ENCODE measurements around the gene CLTC. TPM values are rescaled to one million over a fixed set of nuclear protein-coding genes. Genes with fewer than 3 reads are reported as not detected.

CLTC gene
- polyA plus RNA-seq, 2 donors = 49.5 to 69.7 TPM

- Histone ChIP-seq H3K36me3 (ENCODE audit: control insufficient read depth in 2 of 2, insufficient read depth in 2 of 2, low read length in 1 of 2) (peaks cover 11 to 23% of the 10 kb centered on the region in 2 donors), H3K4me3 (ENCODE audit: low read depth in 1 of 2, low read length in 2 of 2) (no peak overlapping the region), H3K9me3 (ENCODE audit: control insufficient read depth in 2 of 2, insufficient read depth in 1 of 2, low read depth in 1 of 2, low read length in 1 of 2) (no peaks in the 10 kb centered on the region), H3K27me3 (ENCODE audit: control insufficient read depth in 1 of 2, insufficient read depth in 2 of 2, low read length in 2 of 2) (no peaks in the 10 kb centered on the region), H3K27ac (ENCODE audit: low read depth in 2 of 2, low read length in 1 of 2) (no peak overlapping the region), H3K4me1 (ENCODE audit: control insufficient read depth in 2 of 2, insufficient read depth in 2 of 2, low read length in 1 of 2) (no peaks in the 10 kb centered on the region)
- WGBS, 2 donors = 86 to 88% methylated on average over 7 of the region's 7 CpGs
These were observed 73.9 kb downstream of the CLTC start for GRCh38 chr17:59693582-59693981.

GRCh38 chr17:59694344-59694743 is 74.6 kb downstream of the CLTC start:
- WGBS, 2 donors = 84 to 89% methylated on average over 2 of the region's 2 CpGs
- no peaks in the 10 kb centered on the region for H3K9me3 ChIP-seq (ENCODE audit: control insufficient read depth in 2 of 2, insufficient read depth in 1 of 2, low read depth in 1 of 2, low read length in 1 of 2)
- H3K36me3 ChIP-seq (ENCODE audit: control insufficient read depth in 2 of 2, insufficient read depth in 2 of 2, low read length in 1 of 2) = peaks cover 11 to 25% of the 10 kb centered on the region in 2 donors
- no peak overlapping the region for H3K4me3 ChIP-seq (ENCODE audit: low read depth in 1 of 2, low read length in 2 of 2)
- no peak overlapping the region for H3K27ac ChIP-seq (ENCODE audit: low read depth in 2 of 2, low read length in 1 of 2)
- no peaks in the 10 kb centered on the region for H3K4me1 ChIP-seq (ENCODE audit: control insufficient read depth in 2 of 2, insufficient read depth in 2 of 2, low read length in 1 of 2)
- H3K27me3 ChIP-seq (ENCODE audit: control insufficient read depth in 1 of 2, insufficient read depth in 2 of 2, low read length in 2 of 2) = no peaks in the 10 kb centered on the region

- no peaks in the 10 kb centered on the region for H3K9me3 ChIP-seq (ENCODE audit: control insufficient read depth in 2 of 2, insufficient read depth in 1 of 2, low read depth in 1 of 2, low read length in 1 of 2)
- H3K4me1 ChIP-seq (ENCODE audit: control insufficient read depth in 2 of 2, insufficient read depth in 2 of 2, low read length in 1 of 2) = no peaks in the 10 kb centered on the region
- no peak overlapping the region for H3K4me3 ChIP-seq (ENCODE audit: low read depth in 1 of 2, low read length in 2 of 2)
- H3K27me3 ChIP-seq (ENCODE audit: control insufficient read depth in 1 of 2, insufficient read depth in 2 of 2, low read length in 2 of 2) = no peaks in the 10 kb centered on the region
- no peak overlapping the region for H3K27ac ChIP-seq (ENCODE audit: low read depth in 2 of 2, low read length in 1 of 2)
- WGBS, 2 donors = 64% methylated on average over 3 of the region's 3 CpGs
- peaks cover 5 to 29% of the 10 kb centered on the region in 2 donors for H3K36me3 ChIP-seq (ENCODE audit: control insufficient read depth in 2 of 2, insufficient read depth in 2 of 2, low read length in 1 of 2)
These were observed 76.4 kb downstream of the CLTC start for GRCh38 chr17:59695945-59696681.

GRCh38 chr17:59696682-59697277 is 77.1 kb downstream of the CLTC start:
- no peak overlapping the region for H3K27ac ChIP-seq (ENCODE audit: low read depth in 2 of 2, low read length in 1 of 2)
- 77 to 87% methylated on average over 2 of the region's 2 CpGs for WGBS, 2 donors
- H3K36me3 ChIP-seq (ENCODE audit: control insufficient read depth in 2 of 2, insufficient read depth in 2 of 2, low read length in 1 of 2) = peaks cover 5 to 29% of the 10 kb centered on the region in 2 donors
- no peaks in the 10 kb centered on the region for H3K9me3 ChIP-seq (ENCODE audit: control insufficient read depth in 2 of 2, insufficient read depth in 1 of 2, low read depth in 1 of 2, low read length in 1 of 2)
- H3K4me3 ChIP-seq (ENCODE audit: low read depth in 1 of 2, low read length in 2 of 2) = no peak overlapping the region
- H3K4me1 ChIP-seq (ENCODE audit: control insufficient read depth in 2 of 2, insufficient read depth in 2 of 2, low read length in 1 of 2) = no peaks in the 10 kb centered on the region
- H3K27me3 ChIP-seq (ENCODE audit: control insufficient read depth in 1 of 2, insufficient read depth in 2 of 2, low read length in 2 of 2) = no peaks in the 10 kb centered on the region

GRCh38 chr17:59698143-59698542 is 78.4 kb downstream of the CLTC start:
- H3K36me3 ChIP-seq (ENCODE audit: control insufficient read depth in 2 of 2, insufficient read depth in 2 of 2, low read length in 1 of 2) = peaks cover 9 to 29% of the 10 kb centered on the region in 2 donors
- H3K4me3 ChIP-seq (ENCODE audit: low read depth in 1 of 2, low read length in 2 of 2) = no peak overlapping the region
- WGBS, 2 donors = 81 to 82% methylated on average over 4 of the region's 4 CpGs
- H3K9me3 ChIP-seq (ENCODE audit: control insufficient read depth in 2 of 2, insufficient read depth in 1 of 2, low read depth in 1 of 2, low read length in 1 of 2) = no peaks in the 10 kb centered on the region
- no peaks in the 10 kb centered on the region for H3K4me1 ChIP-seq (ENCODE audit: control insufficient read depth in 2 of 2, insufficient read depth in 2 of 2, low read length in 1 of 2)
- no peak overlapping the region for H3K27ac ChIP-seq (ENCODE audit: low read depth in 2 of 2, low read length in 1 of 2)
- no peaks in the 10 kb centered on the region for H3K27me3 ChIP-seq (ENCODE audit: control insufficient read depth in 1 of 2, insufficient read depth in 2 of 2, low read length in 2 of 2)

- Histone ChIP-seq H3K36me3 (ENCODE audit: control insufficient read depth in 2 of 2, insufficient read depth in 2 of 2, low read length in 1 of 2) (peaks cover 9 to 24% of the 10 kb centered on the region in 2 donors), H3K4me1 (ENCODE audit: control insufficient read depth in 2 of 2, insufficient read depth in 2 of 2, low read length in 1 of 2) (no peaks in the 10 kb centered on the region), H3K27me3 (ENCODE audit: control insufficient read depth in 1 of 2, insufficient read depth in 2 of 2, low read length in 2 of 2) (no peaks in the 10 kb centered on the region), H3K4me3 (ENCODE audit: low read depth in 1 of 2, low read length in 2 of 2) (no peak overlapping the region), H3K27ac (ENCODE audit: low read depth in 2 of 2, low read length in 1 of 2) (no peak overlapping the region), H3K9me3 (ENCODE audit: control insufficient read depth in 2 of 2, insufficient read depth in 1 of 2, low read depth in 1 of 2, low read length in 1 of 2) (no peaks in the 10 kb centered on the region)
- 94 to 96% methylated on average over 7 of the region's 7 CpGs for WGBS, 2 donors
These were observed 79.5 kb downstream of the CLTC start for GRCh38 chr17:59699218-59699617.

GRCh38 chr17:59699786-59700185 is 80.1 kb downstream of the CLTC start:
- 93 to 95% methylated on average over 6 of the region's 6 CpGs for WGBS, 2 donors
- Histone ChIP-seq H3K27me3 (ENCODE audit: control insufficient read depth in 1 of 2, insufficient read depth in 2 of 2, low read length in 2 of 2) (no peaks in the 10 kb centered on the region), H3K36me3 (ENCODE audit: control insufficient read depth in 2 of 2, insufficient read depth in 2 of 2, low read length in 1 of 2) (peaks cover 9 to 22% of the 10 kb centered on the region in 2 donors), H3K4me3 (ENCODE audit: low read depth in 1 of 2, low read length in 2 of 2) (no peak overlapping the region), H3K9me3 (ENCODE audit: control insufficient read depth in 2 of 2, insufficient read depth in 1 of 2, low read depth in 1 of 2, low read length in 1 of 2) (no peaks in the 10 kb centered on the region), H3K27ac (ENCODE audit: low read depth in 2 of 2, low read length in 1 of 2) (no peak overlapping the region), H3K4me1 (ENCODE audit: control insufficient read depth in 2 of 2, insufficient read depth in 2 of 2, low read length in 1 of 2) (no peaks in the 10 kb centered on the region)

- Histone ChIP-seq H3K27me3 (ENCODE audit: control insufficient read depth in 1 of 2, insufficient read depth in 2 of 2, low read length in 2 of 2) (no peaks in the 10 kb centered on the region), H3K9me3 (ENCODE audit: control insufficient read depth in 2 of 2, insufficient read depth in 1 of 2, low read depth in 1 of 2, low read length in 1 of 2) (no peaks in the 10 kb centered on the region), H3K4me3 (ENCODE audit: low read depth in 1 of 2, low read length in 2 of 2) (no peak overlapping the region), H3K36me3 (ENCODE audit: control insufficient read depth in 2 of 2, insufficient read depth in 2 of 2, low read length in 1 of 2) (peaks cover 6 to 14% of the 10 kb centered on the region in 2 donors), H3K4me1 (ENCODE audit: control insufficient read depth in 2 of 2, insufficient read depth in 2 of 2, low read length in 1 of 2) (no peaks in the 10 kb centered on the region), H3K27ac (ENCODE audit: low read depth in 2 of 2, low read length in 1 of 2) (no peak overlapping the region)
- WGBS, 2 donors = 90 to 96% methylated on average over 7 of the region's 7 CpGs
These were observed 82.6 kb downstream of the CLTC start for GRCh38 chr17:59702304-59702703.

- H3K4me3 ChIP-seq (ENCODE audit: low read depth in 1 of 2, low read length in 2 of 2) = peak within 1 kb of the TSS; percentile 86 to 88
- peak within 1 kb of the TSS; percentile 96 to 98 for H3K27ac ChIP-seq (ENCODE audit: low read depth in 2 of 2, low read length in 1 of 2)
- H3K4me1 ChIP-seq (ENCODE audit: control insufficient read depth in 2 of 2, insufficient read depth in 2 of 2, low read length in 1 of 2) = no peaks in the 10 kb centered on the region
- peaks cover 0 to under 1% of the 10 kb centered on the region in 2 donors for H3K36me3 ChIP-seq (ENCODE audit: control insufficient read depth in 2 of 2, insufficient read depth in 2 of 2, low read length in 1 of 2)
- H3K27me3 ChIP-seq (ENCODE audit: control insufficient read depth in 1 of 2, insufficient read depth in 2 of 2, low read length in 2 of 2) = no peaks in the 10 kb centered on the region
- no peaks in the 10 kb centered on the region for H3K9me3 ChIP-seq (ENCODE audit: control insufficient read depth in 2 of 2, insufficient read depth in 1 of 2, low read depth in 1 of 2, low read length in 1 of 2)
- 0% methylated on average over 45 of the region's 45 CpGs for WGBS, 2 donors
These were observed 87.7 kb downstream of the CLTC start, which contains the start of the genes PTRH2 and VMP1 for GRCh38 chr17:59707149-59707970. TSS of gene PTRH2 (minus strand) at chr17:59707430. CDS start at chr17:59697978, 9,452 bp downstream. TSS of gene VMP1 (plus strand) at chr17:59707654. CDS start at chr17:59731447, 23,793 bp downstream.
